ENCODE results near the gene PRDX2. TPM values are rescaled to one million over a fixed set of nuclear protein-coding genes. Genes with fewer than 3 reads are reported as not detected.

The PRDX2 gene
- total and polyA plus RNA-seq, 2 of the 4 experiments (the other 2 are of a cell fraction) = 371 to 378 TPM

DNA sequence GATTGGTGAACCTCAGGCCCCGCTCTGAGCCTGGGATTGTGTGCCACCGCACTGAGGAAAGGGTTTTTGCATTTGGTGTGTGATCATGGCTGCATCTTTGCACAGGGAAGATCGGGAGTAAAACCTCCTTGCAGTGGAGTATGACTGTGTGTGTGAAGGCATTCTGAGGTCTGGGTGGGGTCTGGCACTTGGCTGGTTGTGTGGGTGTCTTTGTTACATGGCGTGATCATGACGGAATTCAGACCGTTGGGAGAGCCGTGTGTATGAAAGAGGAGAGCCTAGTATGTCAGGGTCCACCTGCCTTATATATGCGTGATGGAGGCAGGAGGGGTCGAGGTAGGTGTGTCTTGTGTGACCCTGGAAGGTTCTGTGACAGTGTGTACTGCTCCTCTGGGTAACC is 50.7 kb downstream of the PRDX2 start:
- dilution Hi-C loops (cut with HindIII; ENCODE audit: low sequenced_read_pairs, unreplicated experiment) = no loop called here
- CTCF ChIA-PET = interaction anchor here (1.6 kb wide), 1 partner anchor 10 kb away, joined by 8 read pairs; no protein-coding TSS in a partner anchor
- in situ Hi-C loops (cut with MboI; ENCODE audit: low sequenced_read_pairs) = no loop called here

More for the DNA sequence above, 50.7 kb downstream of the PRDX2 start:
- Histone ChIP-seq H2AK9ac (replicated peaks; ENCODE audit: low read depth, low read length, poor library complexity) (peak overlapping the region; percentile 80), H3K79me1 (ENCODE audit: low read depth in 1 of 2, low read length in 2 of 2) (no peaks in the 10 kb centered on the region; a peak in 1 of 4 replicates), H2AFZ (replicated peaks; ENCODE audit: low read length, poor library complexity) (no peak overlapping the region), H3K9me3 (ENCODE audit: control insufficient read depth, insufficient read depth, low read length) (peaks cover 5% of the 10 kb centered on the region; the same call in 1 of the 2 replicates), H3K14ac (replicated peaks; ENCODE audit: low read depth, low read length) (no peak overlapping the region), H3K9ac (ENCODE audit: low read depth, low read length) (no peak overlapping the region), H2BK15ac (ENCODE audit: low read depth, low read length) (no peak overlapping the region), H3K23ac (ENCODE audit: low read depth, low read length) (no peak overlapping the region), H3K4ac (ENCODE audit: low read depth, low read length) (no peak overlapping the region), H3K27ac (ENCODE audit: insufficient read depth, low read length) (no peak overlapping the region), H4K91ac (ENCODE audit: insufficient read depth, low read depth, low read length) (no peak overlapping the region), H3K56ac (ENCODE audit: extremely low read depth, insufficient read depth, low read length) (no peak overlapping the region), H4K20me1 (ENCODE audit: insufficient read depth, low read length) (no peaks in the 10 kb centered on the region), H3K9me1 (ENCODE audit: insufficient read depth, low read length) (no peaks in the 10 kb centered on the region), H3K4me1 (ENCODE audit: control insufficient read depth, insufficient read depth, low read length) (peaks cover 3% of the 10 kb centered on the region; the same call in 1 of the 2 replicates), H3K18ac (ENCODE audit: low read depth, low read length) (no peak overlapping the region), H3K36me3 (ENCODE audit: control insufficient read depth, insufficient read depth, low read length) (peaks cover 16% of the 10 kb centered on the region), H3K27me3 (ENCODE audit: control insufficient read depth, insufficient read depth, low read length) (peaks cover 26% of the 10 kb centered on the region), H2BK120ac (ENCODE audit: low read depth, low read length) (no peak overlapping the region), H4K5ac (ENCODE audit: low read depth, low read length) (no peak overlapping the region), H2AK5ac (ENCODE audit: low read depth, low read length) (no peak overlapping the region), H3K4me3 (ENCODE audit: insufficient read depth, low read depth, low read length) (no peak overlapping the region), H4K8ac (ENCODE audit: low read depth in 2 of 2, low read length in 2 of 2) (no peak overlapping the region), H2BK5ac (ENCODE audit: low read depth, low read length, poor library complexity, severe bottlenecking) (no peak overlapping the region), H2BK20ac (ENCODE audit: low read depth, low read length) (no peak overlapping the region), H3K4me2 (ENCODE audit: low read depth, low read length) (no peak overlapping the region)
- WGBS, 2 experiments (ENCODE audit: extremely low coverage in 2 of 2, insufficient read length in 1 of 2) = 63% methylated on average over 7 of the region's 9 CpGs; no CpG with 5 or more reads in 1 of the 2 experiments
- ATAC-seq (ENCODE audit: low read depth) (no peak), DNase-seq (peak; percentile 8)
- POLR2A ChIA-PET (ENCODE audit: unreplicated experiment) = no interaction called here
- TF ChIP-seq BHLHE40 (IDR thresholded peaks at IDR 0.05; ENCODE audit: low read depth, low read length) = no peak
- TF ChIP-seq, protein P1, sequence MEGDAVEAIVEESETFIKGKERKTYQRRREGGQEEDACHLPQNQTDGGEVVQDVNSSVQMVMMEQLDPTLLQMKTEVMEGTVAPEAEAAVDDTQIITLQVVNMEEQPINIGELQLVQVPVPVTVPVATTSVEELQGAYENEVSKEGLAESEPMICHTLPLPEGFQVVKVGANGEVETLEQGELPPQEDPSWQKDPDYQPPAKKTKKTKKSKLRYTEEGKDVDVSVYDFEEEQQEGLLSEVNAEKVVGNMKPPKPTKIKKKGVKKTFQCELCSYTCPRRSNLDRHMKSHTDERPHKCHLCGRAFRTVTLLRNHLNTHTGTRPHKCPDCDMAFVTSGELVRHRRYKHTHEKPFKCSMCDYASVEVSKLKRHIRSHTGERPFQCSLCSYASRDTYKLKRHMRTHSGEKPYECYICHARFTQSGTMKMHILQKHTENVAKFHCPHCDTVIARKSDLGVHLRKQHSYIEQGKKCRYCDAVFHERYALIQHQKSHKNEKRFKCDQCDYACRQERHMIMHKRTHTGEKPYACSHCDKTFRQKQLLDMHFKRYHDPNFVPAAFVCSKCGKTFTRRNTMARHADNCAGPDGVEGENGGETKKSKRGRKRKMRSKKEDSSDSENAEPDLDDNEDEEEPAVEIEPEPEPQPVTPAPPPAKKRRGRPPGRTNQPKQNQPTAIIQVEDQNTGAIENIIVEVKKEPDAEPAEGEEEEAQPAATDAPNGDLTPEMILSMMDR (conservative IDR thresholded peaks at IDR 0.05; ENCODE audit: low read depth, low read length) = no peak
- TF ChIP-seq RFX5 (IDR thresholded peaks at IDR 0.05; ENCODE audit: low read depth, low read length) = no peak
- no peak for TF ChIP-seq MAZ (IDR thresholded peaks at IDR 0.05; ENCODE audit: borderline replicate concordance, low read depth, low read length)
- TF ChIP-seq SMC3 (IDR thresholded peaks at IDR 0.05; ENCODE audit: low read depth, low read length) = no peak
- no peak for TF ChIP-seq CHD1 (IDR thresholded peaks at IDR 0.05; ENCODE audit: low read depth, low read length)
- no peak for TF ChIP-seq MXI1 (IDR thresholded peaks at IDR 0.05; ENCODE audit: borderline replicate concordance, low read depth, low read length)
- TF ChIP-seq NFE2L2 (IDR thresholded peaks at IDR 0.05; ENCODE audit: low read depth, low read length) = no peak
- TF ChIP-seq RAD21 (IDR thresholded peaks at IDR 0.05; ENCODE audit: low read length) = no peak
- TF ChIP-seq MAFK (IDR thresholded peaks at IDR 0.05; ENCODE audit: low read depth, low read length) = no peak
- intact Hi-C loops (cut with micrococcal nuclease) = no loop called here
- BruUV-seq (replicated peaks) = no TSS peak
